Thoracic aorta (tissue), 2 donors: ENCODE results near the gene PKP4. TPM values are rescaled to one million over a fixed set of nuclear protein-coding genes. Genes with fewer than 3 reads are reported as not detected.

Experiments used
- ATAC-seq: fragments of 150-250 bp; one replicate; pipeline ENCODE4 v1.8.0; 2017; ENCODE audit warnings: low read depth; ENCODE audit not compliant: insufficient number of reproducible peaks, low FRiP score
- DNase-seq: peaks from one replicate; pipeline ENCODE4 v3.0.0-alpha.2; 2020; ENCODE audit warnings: low spot score
- H3K27ac ChIP-seq, 2 donors: fragments of 200-600 bp; sonication (generic); 1 replicate in 1 of 2; 2 replicates in 1 of 2; pipeline ENCODE4 v1.5.1; 2016; ENCODE audit warnings: mild to moderate bottlenecking in 2 of 2, moderate library complexity in 2 of 2
- H3K27me3 ChIP-seq: fragments of 200-600 bp; sonication (generic); replicated peaks from 2 replicates; pipeline ENCODE4 v1.6.0; 2016; ENCODE audit warnings: mild to moderate bottlenecking; ENCODE audit not compliant: insufficient read depth
- H3K36me3 ChIP-seq: fragments of 200-600 bp; sonication (generic); one replicate; pipeline ENCODE4 v1.5.1; 2016
- H3K4me1 ChIP-seq, 2 donors: fragments of 200-600 bp; sonication (generic); 1 replicate in 1 of 2; 2 replicates in 1 of 2; pipeline versions ENCODE4 v1.5.1 to v1.6.0; 2016; ENCODE audit warnings: low read depth in 2 of 2, mild to moderate bottlenecking in 1 of 2; ENCODE audit not compliant: control insufficient read depth in 1 of 2
- H3K4me3 ChIP-seq: fragments of 200-600 bp; sonication (generic); 2 replicates; pipeline ENCODE4 v1.5.1; 2016; ENCODE audit warnings: mild to moderate bottlenecking
- H3K9me3 ChIP-seq: fragments of 200-600 bp; sonication (generic); 2 replicates; pipeline ENCODE4 v1.5.1; 2016
- total RNA-seq, 2 donors: library from RNA; depleted of rRNA; stranded (reverse); fragments of >200 nt; gene quantifications; one replicate each; pipeline versions ENCODE4 v1.1.0 to v1.2.3, GENCODE V29; 2016
- TF ChIP-seq, protein P1 (sequence below): fragments of 200-600 bp; sonication (generic); IDR thresholded peaks from one replicate; pipeline ENCODE4 v1.5.1; 2019; ENCODE audit warnings: antibody characterized with exemption

PKP4 gene
- total RNA-seq, 2 donors from 2014 or later = 28.0 to 49.1 TPM

DNA sequence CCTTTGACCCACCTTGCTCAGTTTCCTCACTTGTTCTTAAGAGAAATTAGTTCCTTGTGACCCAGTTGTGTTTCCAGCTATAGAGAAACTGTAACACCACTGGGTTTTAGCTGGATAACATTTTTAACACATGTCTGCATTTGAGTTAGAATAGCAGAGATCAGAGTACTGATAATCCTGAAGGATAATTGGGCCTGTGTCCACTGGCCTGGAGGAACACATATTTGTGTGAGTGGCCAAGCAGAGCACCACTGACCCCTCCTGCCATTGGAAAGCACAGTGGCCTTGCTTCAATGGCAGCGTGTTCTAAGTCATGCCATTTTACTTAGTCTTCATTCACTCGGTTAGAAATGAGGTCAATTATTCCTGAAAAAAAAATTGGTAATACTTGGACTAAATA, 42.6 kb downstream of the PKP4 start:
- ATAC-seq (no peak), DNase-seq (no peak)
- Histone ChIP-seq H3K9me3 (no peaks in the 10 kb centered on the region), H3K27ac (no peak overlapping the region), H3K36me3 (no peaks in the 10 kb centered on the region), H3K27me3 (no peaks in the 10 kb centered on the region), H3K4me3 (no peak overlapping the region), H3K4me1 (peaks cover 5 to 15% of the 10 kb centered on the region in 2 donors)
- TF ChIP-seq, protein P1, sequence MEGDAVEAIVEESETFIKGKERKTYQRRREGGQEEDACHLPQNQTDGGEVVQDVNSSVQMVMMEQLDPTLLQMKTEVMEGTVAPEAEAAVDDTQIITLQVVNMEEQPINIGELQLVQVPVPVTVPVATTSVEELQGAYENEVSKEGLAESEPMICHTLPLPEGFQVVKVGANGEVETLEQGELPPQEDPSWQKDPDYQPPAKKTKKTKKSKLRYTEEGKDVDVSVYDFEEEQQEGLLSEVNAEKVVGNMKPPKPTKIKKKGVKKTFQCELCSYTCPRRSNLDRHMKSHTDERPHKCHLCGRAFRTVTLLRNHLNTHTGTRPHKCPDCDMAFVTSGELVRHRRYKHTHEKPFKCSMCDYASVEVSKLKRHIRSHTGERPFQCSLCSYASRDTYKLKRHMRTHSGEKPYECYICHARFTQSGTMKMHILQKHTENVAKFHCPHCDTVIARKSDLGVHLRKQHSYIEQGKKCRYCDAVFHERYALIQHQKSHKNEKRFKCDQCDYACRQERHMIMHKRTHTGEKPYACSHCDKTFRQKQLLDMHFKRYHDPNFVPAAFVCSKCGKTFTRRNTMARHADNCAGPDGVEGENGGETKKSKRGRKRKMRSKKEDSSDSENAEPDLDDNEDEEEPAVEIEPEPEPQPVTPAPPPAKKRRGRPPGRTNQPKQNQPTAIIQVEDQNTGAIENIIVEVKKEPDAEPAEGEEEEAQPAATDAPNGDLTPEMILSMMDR = no peak

DNA sequence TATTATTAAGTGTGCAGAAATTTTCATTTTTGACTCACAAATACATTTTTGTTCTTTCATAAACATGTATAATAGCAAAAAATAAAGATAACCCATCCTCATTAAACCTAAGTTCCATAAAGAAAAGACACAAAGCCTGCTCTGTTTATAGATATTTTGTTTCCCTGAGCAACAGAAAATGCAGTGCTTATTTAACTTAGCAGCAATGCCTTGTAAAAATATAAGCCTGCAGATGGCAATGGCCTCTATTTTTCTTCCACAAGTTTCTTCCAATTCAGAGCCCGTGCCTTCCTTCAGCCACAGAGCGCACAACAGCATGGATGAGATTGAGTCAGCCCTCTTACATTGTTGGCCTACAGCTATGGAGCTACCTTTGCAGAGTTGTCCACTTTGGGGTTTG, 43.6 kb downstream of the PKP4 start:
- Histone ChIP-seq H3K4me1 (peaks cover 2 to 15% of the 10 kb centered on the region in 2 donors), H3K27me3 (no peaks in the 10 kb centered on the region), H3K36me3 (no peaks in the 10 kb centered on the region), H3K9me3 (no peaks in the 10 kb centered on the region), H3K4me3 (no peak overlapping the region), H3K27ac (no peak overlapping the region)
- no peak for ATAC-seq
- DNase-seq = no peak
- TF ChIP-seq, protein P1 = no peak

DNA sequence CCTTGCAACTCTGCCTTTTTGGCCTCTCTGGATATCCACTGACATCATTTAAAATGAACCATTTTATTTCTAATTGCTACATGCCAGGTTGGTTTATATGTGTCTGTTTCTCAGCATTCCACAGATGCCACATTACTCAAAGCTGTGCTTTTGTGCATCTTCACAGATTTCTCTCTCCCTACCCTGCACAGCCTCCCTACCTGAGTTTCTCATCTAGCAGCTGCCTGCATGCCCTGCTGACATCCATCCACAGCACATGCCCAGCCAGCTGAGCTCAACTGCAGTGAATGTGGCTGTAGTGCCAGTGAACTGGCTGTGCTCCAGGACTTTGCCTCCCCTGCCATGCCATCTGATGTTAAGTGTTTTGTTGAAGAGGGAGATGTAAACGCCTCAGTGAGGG, 44.5 kb downstream of the PKP4 start:
- no peak for DNase-seq
- no peak overlapping the region for H3K27ac ChIP-seq
- peaks cover 2 to 15% of the 10 kb centered on the region in 2 donors for H3K4me1 ChIP-seq
- H3K36me3 ChIP-seq = no peaks in the 10 kb centered on the region
- ATAC-seq = no peak
- H3K4me3 ChIP-seq = no peak overlapping the region
- TF ChIP-seq, protein P1 = no peak
- H3K9me3 ChIP-seq = no peaks in the 10 kb centered on the region
- H3K27me3 ChIP-seq = no peaks in the 10 kb centered on the region

DNA sequence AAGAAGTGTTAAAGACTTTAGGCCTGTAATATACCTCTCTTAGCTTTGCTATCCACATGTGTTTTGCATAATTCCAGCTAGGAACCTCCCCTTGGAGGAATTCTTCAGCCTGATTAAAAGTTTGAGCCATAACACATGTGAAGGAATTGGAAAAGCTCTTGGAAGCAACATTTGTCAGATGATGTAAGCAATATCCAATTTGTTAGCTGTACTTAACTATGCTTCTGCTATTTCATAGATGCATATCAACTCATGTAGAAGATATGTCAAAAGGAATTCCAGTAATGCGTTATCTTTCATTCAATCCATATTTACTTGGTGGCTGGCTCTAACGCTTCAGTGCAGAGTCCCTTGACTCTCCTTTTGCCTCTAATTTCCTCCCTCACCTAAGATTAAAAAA, 46.2 kb downstream of the PKP4 start:
- H3K9me3 ChIP-seq = no peaks in the 10 kb centered on the region
- no peaks in the 10 kb centered on the region for H3K36me3 ChIP-seq
- H3K27me3 ChIP-seq = no peaks in the 10 kb centered on the region
- TF ChIP-seq, protein P1 = no peak
- H3K4me3 ChIP-seq = no peak overlapping the region
- peaks cover 2 to 15% of the 10 kb centered on the region in 2 donors for H3K4me1 ChIP-seq
- no peak overlapping the region for H3K27ac ChIP-seq
- DNase-seq = no peak
- no peak for ATAC-seq

DNA sequence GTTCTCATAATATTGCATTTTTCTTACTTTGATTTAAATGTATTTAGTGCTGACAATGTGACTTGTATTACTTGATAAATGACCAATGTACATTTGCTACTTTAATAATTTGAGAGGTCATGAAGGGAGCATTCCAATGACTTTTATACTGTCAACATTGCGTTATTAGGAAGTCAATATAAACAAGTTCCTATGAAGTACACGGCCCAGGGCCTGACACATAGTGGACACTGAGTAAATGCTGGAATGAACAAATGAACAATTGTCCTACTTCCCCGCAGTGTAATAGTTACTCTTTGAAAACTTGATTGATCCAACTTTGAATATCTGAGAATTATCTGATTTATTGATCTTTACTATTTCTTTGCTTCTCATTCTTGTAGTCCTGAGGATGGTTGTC, 47.3 kb downstream of the PKP4 start:
- DNase-seq (no peak), ATAC-seq (no peak)
- Histone ChIP-seq H3K9me3 (no peaks in the 10 kb centered on the region), H3K27ac (no peak overlapping the region), H3K36me3 (no peaks in the 10 kb centered on the region), H3K4me1 (peaks cover 2 to 15% of the 10 kb centered on the region in 2 donors), H3K27me3 (no peaks in the 10 kb centered on the region), H3K4me3 (no peak overlapping the region)
- TF ChIP-seq, protein P1 = no peak
